Natural killer cell (primary cell): ENCODE data around the gene MBD1. TPM values are rescaled to one million over a fixed set of nuclear protein-coding genes. Genes with fewer than 3 reads are reported as not detected.

Source experiments
- ATAC-seq, 3 donors: fragments of 150-1000 bp in 2 of 3; fragments of 200-7000 bp in 1 of 3; cut with Tn5 transposase; 1 replicate in 1 of 3; 2 replicates in 2 of 3; pipeline ENCODE4 v1.10.0; 2021; ENCODE audit warnings: mild to moderate bottlenecking in 2 of 3, moderate library complexity in 2 of 3
- DNase-seq, 2 donors: peaks; one replicate each; pipeline versions ENCODE4 v3.0.0 to v3.0.0-alpha.2; 2013 to 2021; ENCODE audit warnings: mixed read lengths in 1 of 2
- H3K27ac ChIP-seq: one replicate; pipeline ENCODE4 v1.5.1; 2013; ENCODE audit warnings: mild to moderate bottlenecking, low read length
- H3K27me3 ChIP-seq: one replicate; pipeline ENCODE4 v1.6.1; 2013; ENCODE audit warnings: low read length; ENCODE audit not compliant: control insufficient read depth, insufficient read depth
- H3K36me3 ChIP-seq: one replicate; pipeline ENCODE4 v1.6.1; 2013; ENCODE audit warnings: low read length; ENCODE audit not compliant: control insufficient read depth, insufficient read depth
- H3K4me1 ChIP-seq: one replicate; pipeline ENCODE4 v1.6.1; 2013; ENCODE audit warnings: low read length; ENCODE audit not compliant: control insufficient read depth, insufficient read depth
- H3K4me3 ChIP-seq: one replicate; pipeline ENCODE4 v1.5.1; 2013; ENCODE audit warnings: low read length
- H3K9me3 ChIP-seq: one replicate; pipeline ENCODE4 v1.6.1; 2013; ENCODE audit warnings: low read length; ENCODE audit not compliant: control insufficient read depth, insufficient read depth
- H3K27ac Mint-ChIP-seq, 2 donors: one replicate each; pipeline ENCODE4 v1.8.0; 2022; ENCODE audit warnings: mild to moderate bottlenecking in 2 of 2, mixed read lengths in 2 of 2, moderate library complexity in 1 of 2
- H3K27me3 Mint-ChIP-seq, 2 donors: one replicate each; pipeline ENCODE4 v1.8.0; 2022; ENCODE audit warnings: low read depth in 2 of 2, mixed read lengths in 2 of 2
- H3K36me3 Mint-ChIP-seq: one replicate; pipeline ENCODE4 v1.8.0; 2022; ENCODE audit warnings: mixed read lengths
- H3K4me1 Mint-ChIP-seq, 2 donors: one replicate each; pipeline ENCODE4 v1.8.0; 2022; ENCODE audit warnings: mixed read lengths in 2 of 2
- H3K4me3 Mint-ChIP-seq: one replicate; pipeline ENCODE4 v1.8.0; 2022; ENCODE audit warnings: mild to moderate bottlenecking, moderate library complexity, mixed read lengths
- H3K9me3 Mint-ChIP-seq, 2 donors: one replicate each; pipeline ENCODE4 v1.8.0; 2022; ENCODE audit warnings: mixed read lengths in 2 of 2
- whole genome bisulfite sequencing: methylation state at CpG from one replicate; pipeline ENCODE4 v1.1.7; 2013; ENCODE audit warnings: missing lambda C conversion rate; ENCODE audit not compliant: insufficient coverage; 5-methylcytosine and 5-hydroxymethylcytosine counted together
- intact Hi-C: fragments of 100-400 bp; cut with micrococcal nuclease; formaldehyde crosslinking; loops from one replicate; pipeline ENCODE4 v1.14.2; 2022
- total RNA-seq, 4 donors: library from RNA; stranded (reverse); fragments of 120-200 nt in 1 of 4; gene quantifications; one replicate each; pipeline versions ENCODE4 v1.2.3 to v1.2.4, GENCODE V29; 2013 to 2022
- TF ChIP-seq, protein P1 (sequence below): fragments of 200-600 bp; IDR thresholded peaks from one replicate; pipeline ENCODE4 v1.8.0; 2022; ENCODE audit warnings: antibody characterized with exemption

Gene MBD1
- total RNA-seq, 3 donors from 2014 or later (not counting 1 experiment from before 2014, with no cell fraction given), result 106 to 113 (median 111) TPM

DNA sequence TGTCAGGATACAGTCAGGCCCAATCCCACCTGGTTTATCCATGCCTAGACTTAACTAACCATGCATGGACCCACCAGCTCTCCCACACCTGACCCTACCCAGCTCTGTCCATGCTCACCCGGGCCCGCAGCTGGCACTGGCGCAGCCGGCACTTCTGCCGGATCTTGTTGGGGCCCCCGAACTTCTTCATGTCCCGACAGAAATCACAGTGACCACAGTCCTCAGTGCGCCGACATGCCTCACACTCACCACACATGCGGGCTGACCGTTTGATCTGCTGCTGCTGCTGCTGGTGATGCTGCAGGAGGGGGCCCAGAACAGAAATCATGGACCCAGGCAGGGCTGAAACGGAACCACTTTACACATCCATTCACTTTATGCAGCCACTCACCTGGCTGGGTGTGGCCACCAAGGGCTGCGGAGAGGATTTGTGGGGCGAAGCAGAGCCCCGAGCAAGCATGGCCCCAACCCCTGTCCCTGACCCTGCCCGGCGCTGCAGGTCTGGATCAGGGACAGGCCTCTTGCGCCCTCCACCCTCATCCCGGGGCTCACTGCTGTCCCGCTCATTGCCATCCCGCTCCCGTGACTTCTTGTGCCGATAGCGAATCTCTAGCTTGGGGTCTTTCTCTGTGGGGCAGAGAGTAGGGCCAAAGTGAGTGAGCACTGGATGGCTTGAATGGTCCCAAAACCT, 4.5 kb upstream of the MBD1 start:
- intact Hi-C loops, result loop anchor here (10.0 kb wide), 2 partner anchors 589 to 679 kb away; partner anchors contain the start of genes ELAC1 and ME2
- ATAC-seq (no peak), DNase-seq (no peak)
- Histone ChIP-seq H3K4me1 (peaks cover 35% of the 10 kb centered on the region), H3K4me3 (no peak overlapping the region), H3K36me3 (peaks cover 21% of the 10 kb centered on the region), H3K9me3 (no peaks in the 10 kb centered on the region), H3K27me3 (no peaks in the 10 kb centered on the region), H3K27ac (no peak overlapping the region)
- 96% methylated on average over 23 of the region's 24 CpGs for WGBS
- Mint-ChIP-seq H3K27ac (peak overlapping the region; percentile 93 to 96), H3K4me1 (peaks cover 30 to 67% of the 10 kb centered on the region in 2 donors), H3K4me3 (peak overlapping the region; percentile 96), H3K27me3 (no peaks in the 10 kb centered on the region), H3K36me3 (no peaks in the 10 kb centered on the region), H3K9me3 (no peaks in the 10 kb centered on the region)
- TF ChIP-seq, protein P1, sequence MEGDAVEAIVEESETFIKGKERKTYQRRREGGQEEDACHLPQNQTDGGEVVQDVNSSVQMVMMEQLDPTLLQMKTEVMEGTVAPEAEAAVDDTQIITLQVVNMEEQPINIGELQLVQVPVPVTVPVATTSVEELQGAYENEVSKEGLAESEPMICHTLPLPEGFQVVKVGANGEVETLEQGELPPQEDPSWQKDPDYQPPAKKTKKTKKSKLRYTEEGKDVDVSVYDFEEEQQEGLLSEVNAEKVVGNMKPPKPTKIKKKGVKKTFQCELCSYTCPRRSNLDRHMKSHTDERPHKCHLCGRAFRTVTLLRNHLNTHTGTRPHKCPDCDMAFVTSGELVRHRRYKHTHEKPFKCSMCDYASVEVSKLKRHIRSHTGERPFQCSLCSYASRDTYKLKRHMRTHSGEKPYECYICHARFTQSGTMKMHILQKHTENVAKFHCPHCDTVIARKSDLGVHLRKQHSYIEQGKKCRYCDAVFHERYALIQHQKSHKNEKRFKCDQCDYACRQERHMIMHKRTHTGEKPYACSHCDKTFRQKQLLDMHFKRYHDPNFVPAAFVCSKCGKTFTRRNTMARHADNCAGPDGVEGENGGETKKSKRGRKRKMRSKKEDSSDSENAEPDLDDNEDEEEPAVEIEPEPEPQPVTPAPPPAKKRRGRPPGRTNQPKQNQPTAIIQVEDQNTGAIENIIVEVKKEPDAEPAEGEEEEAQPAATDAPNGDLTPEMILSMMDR, result no peak

DNA sequence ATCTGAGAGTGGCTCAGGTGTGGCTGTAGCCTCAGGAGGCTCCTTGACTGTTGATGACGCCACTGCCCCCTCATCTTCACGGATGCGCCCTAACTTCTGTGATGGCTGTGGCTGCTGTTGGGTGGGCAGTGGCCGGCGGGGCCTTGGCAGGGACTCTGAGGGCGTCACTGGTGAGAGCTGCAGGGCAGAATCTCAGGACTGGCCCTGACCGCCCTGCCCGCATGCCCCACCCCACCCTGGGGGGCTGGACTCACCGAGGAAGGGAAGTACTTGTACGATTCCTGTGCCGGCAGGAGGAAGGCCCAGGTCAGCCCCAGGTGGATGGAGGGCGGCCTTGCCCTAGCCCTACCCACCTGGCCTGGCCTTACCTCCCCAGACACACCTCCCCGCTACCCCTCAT, 3.7 kb upstream of the MBD1 start:
- DNase-seq (no peak), ATAC-seq (no peak)

DNA sequence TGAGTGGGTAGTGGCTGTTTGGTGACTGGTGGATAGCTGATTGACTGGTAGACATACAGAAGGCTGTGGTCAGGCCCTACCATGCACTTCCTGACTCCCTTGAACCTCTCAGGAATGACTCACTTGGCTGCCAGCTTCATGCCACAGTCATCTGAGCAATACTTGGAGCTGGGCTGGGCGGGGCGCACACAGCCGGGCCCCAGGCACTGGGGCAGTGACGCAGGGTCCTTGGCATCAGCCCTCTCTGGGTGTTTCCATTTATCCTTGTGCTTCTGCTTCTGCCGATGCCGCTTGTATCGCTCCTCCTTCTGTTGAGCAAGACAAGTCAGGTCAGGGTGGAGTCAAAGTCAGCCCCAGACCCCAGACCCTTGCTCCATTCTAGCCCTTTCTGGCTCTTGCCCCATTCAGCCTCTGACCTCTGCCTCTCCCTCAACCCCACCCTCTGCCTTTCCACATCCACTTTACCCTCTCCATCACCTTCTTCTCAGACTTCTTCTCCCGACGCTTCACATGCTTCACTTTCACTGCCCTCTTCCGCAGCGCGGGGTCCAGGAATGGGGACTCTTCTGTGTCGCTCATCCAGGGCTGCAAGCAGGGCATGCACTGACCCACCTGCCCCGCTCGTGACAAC, 3.0 kb upstream of the MBD1 start:
- TF ChIP-seq, protein P1, result no peak
- H3K27me3 Mint-ChIP-seq, result no peaks in the 10 kb centered on the region
- H3K27ac ChIP-seq, result no peak overlapping the region
- no peaks in the 10 kb centered on the region for H3K27me3 ChIP-seq
- peak overlapping the region; percentile 1 for H3K4me3 Mint-ChIP-seq
- peaks cover 47% of the 10 kb centered on the region for H3K4me1 ChIP-seq
- ATAC-seq (no peak), DNase-seq (no peak)
- no peaks in the 10 kb centered on the region for H3K9me3 ChIP-seq
- no peaks in the 10 kb centered on the region for H3K9me3 Mint-ChIP-seq
- 96% methylated on average over 15 of the region's 15 CpGs for WGBS
- intact Hi-C loops, result loop anchor here (5.0 to 10.0 kb wide), 4 partner anchors 472 to 792 kb away; partner anchors contain the start of genes ACAA2, ELAC1, ME2 and RPL17
- H3K4me1 Mint-ChIP-seq, result peaks cover 42 to 81% of the 10 kb centered on the region in 2 donors
- no peak overlapping the region for H3K4me3 ChIP-seq
- peaks cover 22% of the 10 kb centered on the region for H3K36me3 ChIP-seq
- H3K27ac Mint-ChIP-seq, result peak overlapping the region; percentile 5 to 25
- no peaks in the 10 kb centered on the region for H3K36me3 Mint-ChIP-seq

More for the DNA sequence above, 3.7 kb upstream of the MBD1 start:
- Histone ChIP-seq H3K36me3 (peaks cover 21% of the 10 kb centered on the region), H3K4me1 (peaks cover 42% of the 10 kb centered on the region), H3K27me3 (no peaks in the 10 kb centered on the region), H3K9me3 (no peaks in the 10 kb centered on the region), H3K27ac (no peak overlapping the region), H3K4me3 (no peak overlapping the region)
- Mint-ChIP-seq H3K36me3 (no peaks in the 10 kb centered on the region), H3K9me3 (no peaks in the 10 kb centered on the region), H3K27me3 (no peaks in the 10 kb centered on the region), H3K4me1 (peaks cover 37 to 74% of the 10 kb centered on the region in 2 donors), H3K27ac (peak overlapping the region; percentile 5 to 25), H3K4me3 (peak overlapping the region; percentile 1)
- intact Hi-C loops, result loop anchor here (10.0 kb wide), 2 partner anchors 590 to 680 kb away; partner anchors contain the start of genes ELAC1 and ME2
- TF ChIP-seq, protein P1, result no peak
- 96% methylated on average over 13 of the region's 13 CpGs for WGBS
